PC-9 (cell line): ENCODE data around the gene PDE4D.

Experiments
- CTCF ChIP-seq: fragments of 200-600 bp; sonication (generic); conservative IDR thresholded peaks from 2 replicates; pipeline ENCODE4 v1.6.1; 2017; ENCODE audit warnings: mixed run types, antibody characterized with exemption, mild to moderate bottlenecking, moderate library complexity
- EZH2 ChIP-seq: fragments of 200-600 bp; sonication (generic); IDR thresholded peaks from 2 replicates; pipeline ENCODE4 v1.8.0; 2017; ENCODE audit warnings: antibody characterized with exemption, low read depth

GRCh38 chr5:59287884-59288283 is 605.6 kb downstream of the PDE4D start:
- TF ChIP-seq CTCF (no peak), EZH2 (no peak)
